B cell (primary cell): ENCODE data around the gene PHACTR1. TPM values are rescaled to one million over a fixed set of nuclear protein-coding genes. Genes with fewer than 3 reads are reported as not detected.

Source experiments
- ATAC-seq: fragments of 200-7000 bp; cut with Tn5 transposase; one replicate; pipeline ENCODE4 v1.10.0; 2021; ENCODE audit warnings: low read depth, mild to moderate bottlenecking, moderate number of reproducible peaks, moderate library complexity
- CTCF ChIA-PET: fragments of 350-600 bp; sonication (Branson Sonifier 250); formaldehyde crosslinking; loops from one replicate; lab custom pipeline; 2021; ENCODE audit warnings: antibody characterized with exemption, inconsistent platforms; lab: Charles Lee
- POLR2A ChIA-PET: fragments of 350-600 bp; sonication (Branson Sonifier 250); formaldehyde crosslinking; loops from one replicate; lab custom pipeline; 2021; ENCODE audit warnings: antibody characterized with exemption; lab: Charles Lee
- DNase-seq: peaks from one replicate; pipeline ENCODE4 v3.0.0; 2013
- H2AFZ ChIP-seq: 2 replicates; pipeline ENCODE4 v1.6.1; 2012; ENCODE audit warnings: mild to moderate bottlenecking, low read depth, low read length; ENCODE audit not compliant: insufficient read depth, poor library complexity, severe bottlenecking
- H3K27ac ChIP-seq, 2 donors: 1 replicate in 1 of 2; 2 replicates in 1 of 2; pipeline ENCODE4 v1.5.1; 2012 to 2013; ENCODE audit warnings: low read length in 2 of 2, mild to moderate bottlenecking in 2 of 2, moderate library complexity in 1 of 2
- H3K27me3 ChIP-seq, 4 experiments: fragments of 200-600 bp in 1 of 4; sonication (generic) in 1 of 4; replicated peaks in 1 of 4; 1 replicate in 2 of 4; 2 replicates in 2 of 4; pipeline versions ENCODE4 v1.6.1 to v1.7.0; 2013 to 2016; ENCODE audit warnings: low read length in 3 of 4, mild to moderate bottlenecking in 2 of 4, mixed read lengths in 1 of 4, moderate library complexity in 1 of 4; ENCODE audit not compliant: insufficient read depth in 4 of 4, control insufficient read depth in 3 of 4; ENCODE audit errors: control extremely low read depth in 1 of 4
- H3K36me3 ChIP-seq, 2 experiments: replicated peaks in 1 of 2; 1 replicate in 1 of 2; 2 replicates in 1 of 2; pipeline versions ENCODE4 v1.6.1 to v1.7.1; 2013; ENCODE audit warnings: low read length in 1 of 2; ENCODE audit not compliant: insufficient read depth in 2 of 2, control insufficient read depth in 1 of 2; ENCODE audit errors: control extremely low read depth in 1 of 2, extremely low read depth in 1 of 2
- H3K4me1 ChIP-seq, 2 donors: fragments of 200-600 bp in 1 of 2; sonication (generic) in 1 of 2; 1 replicate in 1 of 2; 2 replicates in 1 of 2; pipeline versions ENCODE4 v1.5.1 to v1.6.1; 2013 to 2017; ENCODE audit warnings: low read length in 2 of 2; ENCODE audit not compliant: control insufficient read depth in 2 of 2, insufficient read depth in 2 of 2
- H3K4me2 ChIP-seq: replicated peaks from 2 replicates; pipeline ENCODE3; 2012; ENCODE audit warnings: mild to moderate bottlenecking, low read depth, low read length; ENCODE audit not compliant: poor library complexity, severe bottlenecking
- H3K4me3 ChIP-seq, 5 experiments: fragments of 200-600 bp in 1 of 5; sonication (generic) in 1 of 5; 1 replicate in 3 of 5; 2 replicates in 2 of 5; pipeline versions ENCODE4 v1.5.1 to v1.7.0; 2011 to 2016; ENCODE audit warnings: low read length in 4 of 5, mild to moderate bottlenecking in 4 of 5, low read depth in 2 of 5, control low read depth in 1 of 5, moderate library complexity in 1 of 5; ENCODE audit not compliant: insufficient read depth in 1 of 5; ENCODE audit errors: control extremely low read depth in 1 of 5, extremely low read depth in 1 of 5
- H3K79me2 ChIP-seq: fragments of 200-600 bp; sonication (generic); one replicate; pipeline ENCODE4 v1.6.0; 2016; ENCODE audit warnings: low read length; ENCODE audit not compliant: control insufficient read depth, insufficient read depth
- H3K9ac ChIP-seq: fragments of 200-600 bp; sonication (generic); 2 replicates; pipeline ENCODE4 v1.6.1; 2017; ENCODE audit warnings: mild to moderate bottlenecking, low read length, moderate library complexity
- H3K9me3 ChIP-seq, 3 donors: one replicate each; pipeline versions ENCODE4 v1.6.1 to v1.7.1; 2013; ENCODE audit warnings: low read length in 2 of 3; ENCODE audit not compliant: control insufficient read depth in 2 of 3, insufficient read depth in 1 of 3; ENCODE audit errors: control extremely low read depth in 1 of 3
- H4K20me1 ChIP-seq: 2 replicates; pipeline ENCODE4 v1.6.0; 2012; ENCODE audit warnings: mild to moderate bottlenecking, low read length; ENCODE audit not compliant: insufficient read depth, control insufficient read depth, poor library complexity, severe bottlenecking
- H3K27ac Mint-ChIP-seq: one replicate; pipeline ENCODE4 v1.8.0; 2021; ENCODE audit warnings: mixed read lengths
- H3K27me3 Mint-ChIP-seq: one replicate; pipeline ENCODE4 v1.8.0; 2021; ENCODE audit warnings: mixed read lengths
- H3K4me1 Mint-ChIP-seq: one replicate; pipeline ENCODE4 v1.8.0; 2021; ENCODE audit warnings: mixed read lengths
- H3K4me3 Mint-ChIP-seq: one replicate; pipeline ENCODE4 v1.8.0; 2021; ENCODE audit warnings: mixed read lengths
- H3K9me3 Mint-ChIP-seq: one replicate; pipeline ENCODE4 v1.8.0; 2022; ENCODE audit warnings: mixed read lengths; ENCODE audit not compliant: insufficient read depth
- CTCF ChIP-seq: fragments of 200-600 bp; IDR thresholded peaks from one replicate; pipeline ENCODE4 v1.8.0; 2022; ENCODE audit warnings: antibody characterized with exemption, mild to moderate bottlenecking
- EZH2 ChIP-seq: IDR thresholded peaks from 2 replicates; pipeline ENCODE4 v1.6.1; 2012; ENCODE audit warnings: borderline replicate concordance, low read depth, mild to moderate bottlenecking, moderate library complexity, low read length; ENCODE audit not compliant: insufficient read depth, poor library complexity, severe bottlenecking
- WGBS: methylation state at CpG from one replicate; pipeline ENCODE4 v1.1.5; 2013; ENCODE audit warnings: missing lambda C conversion rate; ENCODE audit not compliant: insufficient coverage; 5-methylcytosine and 5-hydroxymethylcytosine counted together
- intact Hi-C: fragments of 100-400 bp; cut with micrococcal nuclease; formaldehyde crosslinking; loops from one replicate; pipeline ENCODE4 v1.10.0; 2022
- polyA plus RNA-seq: library from polyadenylated mRNA; depleted of rRNA; stranded (reverse); fragments of >200 nt; gene quantifications from 2 replicates; pipeline ENCODE4 v1.2.3, GENCODE V29; 2012
- total RNA-seq, 2 donors: library from RNA; stranded (reverse); fragments of 120-200 nt in 1 of 2; gene quantifications; 1 replicate in 1 of 2; 2 replicates in 1 of 2; pipeline versions ENCODE4 v1.2.3 to v1.2.4, GENCODE V29; 2013 to 2022

PHACTR1 gene
- total and polyA plus RNA-seq, 2 donors (not counting 1 experiment from before 2014, with no cell fraction given) = 30.2 to 129 TPM

- ChIA-PET POLR2A (no interaction called here), CTCF (no interaction called here)
- Histone ChIP-seq H2AFZ (no peak overlapping the region), H3K27me3 (no peaks in the 10 kb centered on the region), H3K9me3 (no peaks in the 10 kb centered on the region), H3K4me3 (no peak overlapping the region), H3K4me2 (no peak overlapping the region), H3K79me2 (no peaks in the 10 kb centered on the region), H3K27ac (no peak overlapping the region), H3K9ac (no peak overlapping the region), H4K20me1 (no peaks in the 10 kb centered on the region), H3K4me1 (no peaks in the 10 kb centered on the region), H3K36me3 (no peaks in the 10 kb centered on the region)
- TF ChIP-seq EZH2 (no peak), CTCF (no peak)
- no peak for ATAC-seq
- no peak overlapping the region for H3K27ac Mint-ChIP-seq
- no peaks in the 10 kb centered on the region for H3K9me3 Mint-ChIP-seq
- H3K4me3 Mint-ChIP-seq = no peak overlapping the region
- WGBS = 60% methylated on average over 1 of the region's 1 CpG
- no peaks in the 10 kb centered on the region for H3K4me1 Mint-ChIP-seq
- peaks cover 22% of the 10 kb centered on the region for H3K27me3 Mint-ChIP-seq
- intact Hi-C loops = no loop called here
- DNase-seq = no peak
These were observed 342.5 kb downstream of the PHACTR1 start for GRCh38 chr6:13059026-13059425.

GRCh38 chr6:13063300-13063918 lies 346.8 kb downstream of the PHACTR1 start:
- H3K9ac ChIP-seq = no peak overlapping the region
- Mint-ChIP-seq H3K27ac (no peak overlapping the region), H3K9me3 (no peaks in the 10 kb centered on the region), H3K4me3 (no peak overlapping the region), H3K27me3 (no peaks in the 10 kb centered on the region), H3K4me1 (peaks cover 1% of the 10 kb centered on the region)
- ATAC-seq = no peak
- POLR2A ChIA-PET = no interaction called here
- no peak overlapping the region for H2AFZ ChIP-seq
- H3K27ac ChIP-seq = no peak overlapping the region
- DNase-seq = no peak
- 95% methylated on average over 2 of the region's 3 CpGs for WGBS
- peaks cover 0 to under 1% of the 10 kb centered on the region in 2 donors for H3K4me1 ChIP-seq
- TF ChIP-seq CTCF = no peak
- TF ChIP-seq EZH2 = no peak
- intact Hi-C loops = no loop called here
- H3K79me2 ChIP-seq = no peaks in the 10 kb centered on the region
- H3K36me3 ChIP-seq = no peaks in the 10 kb centered on the region
- CTCF ChIA-PET = interaction anchor here (1.2 kb wide), 1 partner anchor 269 kb away, joined by 3 read pairs; no protein-coding TSS in a partner anchor
- H4K20me1 ChIP-seq = no peaks in the 10 kb centered on the region
- no peaks in the 10 kb centered on the region for H3K27me3 ChIP-seq
- H3K4me3 ChIP-seq = no peak overlapping the region
- H3K4me2 ChIP-seq = no peak overlapping the region
- no peaks in the 10 kb centered on the region for H3K9me3 ChIP-seq
